ENCODE results near the gene AFAP1L1.

The AFAP1L1 gene

GRCh38 chr5:149271716-149272563 is at the start of gene AFAP1L1:
Gene AFAP1L1 (plus strand): TSS chr5:149271859. CDS start chr5:149271969, 110 bp downstream.
- DNase-seq, result peak; percentile 52

GRCh38 chr5:149223081-149223848 is 48.4 kb upstream of the AFAP1L1 start:
- DNase-seq, result peak; percentile 80

- no peak for DNase-seq
Observed at GRCh38 chr5:149224282-149224681, 47.4 kb upstream of the AFAP1L1 start.

GRCh38 chr5:149227168-149227826 is 44.4 kb upstream of the AFAP1L1 start:
- DNase-seq, result peak; percentile 35

DNA sequence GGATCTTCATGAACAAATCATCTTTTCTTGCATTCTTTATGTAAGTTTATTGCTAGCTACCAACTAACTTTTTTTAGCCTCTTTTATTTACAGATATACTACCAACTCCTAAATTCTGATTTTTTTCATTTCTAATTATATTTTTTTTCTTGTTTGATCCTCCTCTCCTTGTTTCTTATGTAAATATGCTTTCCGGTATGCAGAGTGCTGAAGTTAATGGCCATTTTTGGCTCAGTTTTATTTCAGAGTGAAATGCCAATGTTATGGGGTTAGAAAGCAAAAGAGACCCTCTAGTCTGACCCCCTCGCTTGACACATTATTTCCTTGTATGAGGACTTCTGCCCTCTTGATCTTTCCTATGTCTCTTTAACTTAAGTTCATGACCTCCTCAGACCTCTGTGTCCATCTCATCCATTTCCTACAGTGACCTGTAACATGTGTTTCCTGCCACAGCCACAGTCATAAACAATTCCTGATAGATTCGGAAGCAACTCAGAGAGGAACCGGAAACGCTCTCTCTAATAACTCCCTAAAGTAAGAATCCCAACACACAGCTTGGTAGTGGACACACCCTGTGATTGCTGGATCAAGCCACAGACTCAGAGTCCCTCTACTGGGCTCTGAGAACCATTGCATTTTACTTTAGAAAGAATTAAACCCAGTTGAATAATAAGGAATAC is 42.9 kb upstream of the AFAP1L1 start:
- peak; percentile 83 for DNase-seq

DNA sequence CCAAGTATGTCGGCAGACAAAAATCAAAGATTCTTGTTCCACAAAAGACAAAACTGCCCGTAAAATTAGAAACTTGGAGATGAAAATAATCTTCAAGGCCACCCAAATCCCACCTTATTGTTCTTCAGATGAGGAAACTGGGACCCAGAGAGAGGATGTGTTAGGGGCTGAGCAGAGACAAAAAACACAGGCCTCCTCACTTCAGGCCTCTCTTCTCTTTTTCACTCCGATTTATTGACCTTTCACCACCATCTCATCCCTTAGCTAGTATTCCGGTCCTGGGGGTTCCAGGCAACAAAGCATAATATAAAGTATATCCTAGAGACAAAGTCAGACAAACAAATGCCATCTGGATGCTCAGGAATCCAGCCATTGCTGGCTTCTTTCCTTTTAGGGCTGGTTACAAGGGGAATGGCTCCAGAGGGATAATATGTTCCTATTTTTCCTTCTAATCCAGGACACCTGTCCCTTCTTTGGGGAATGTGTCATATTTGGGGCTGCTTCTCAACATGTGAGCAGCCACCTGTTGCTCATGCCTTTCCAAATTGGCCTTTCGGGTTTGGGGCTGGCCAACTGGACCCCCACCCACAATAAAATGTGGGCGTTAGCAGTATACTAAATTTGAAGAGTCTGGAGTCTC is 42.2 kb upstream of the AFAP1L1 start:
- DNase-seq, result no peak

DNA sequence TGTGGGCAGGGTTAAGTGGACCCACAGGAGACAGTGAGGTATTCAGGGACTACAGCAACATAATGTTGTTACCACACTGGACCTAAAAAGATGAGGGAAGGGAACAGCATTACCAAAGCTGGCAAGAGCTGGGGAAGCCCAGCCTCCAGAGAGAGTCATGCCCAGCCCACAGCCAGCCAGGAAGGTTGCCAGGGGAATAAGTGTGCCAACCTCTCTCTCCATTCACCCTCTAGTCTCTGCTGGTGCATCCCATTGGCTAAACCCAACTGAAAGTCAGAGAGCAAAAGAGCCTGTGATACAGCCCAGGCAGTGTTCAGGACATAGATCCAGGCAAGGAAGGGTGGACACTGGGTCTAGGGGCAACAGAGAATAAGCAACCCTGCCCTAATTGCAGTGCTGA is 35.8 kb upstream of the AFAP1L1 start:
- DNase-seq, result no peak

DNA sequence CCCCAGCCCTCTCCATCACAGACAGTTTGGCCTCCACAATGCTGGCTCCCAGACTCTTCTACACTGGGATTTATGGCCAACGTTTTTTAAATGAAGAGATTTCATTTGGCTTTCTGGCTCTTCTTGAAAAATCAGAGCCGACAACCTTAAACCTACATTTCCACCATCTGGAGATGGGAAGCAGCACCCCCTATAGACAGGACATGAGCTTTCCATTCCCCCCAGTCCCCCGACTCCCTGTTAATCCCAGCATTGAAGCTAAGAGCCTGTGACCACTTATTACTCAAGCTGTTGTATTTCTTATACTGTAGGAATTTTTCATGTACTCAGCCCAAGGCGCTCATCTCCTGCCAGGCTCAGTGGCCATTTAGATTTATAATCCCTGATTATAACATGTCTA is 34.0 kb upstream of the AFAP1L1 start:
- no peak for DNase-seq

DNA sequence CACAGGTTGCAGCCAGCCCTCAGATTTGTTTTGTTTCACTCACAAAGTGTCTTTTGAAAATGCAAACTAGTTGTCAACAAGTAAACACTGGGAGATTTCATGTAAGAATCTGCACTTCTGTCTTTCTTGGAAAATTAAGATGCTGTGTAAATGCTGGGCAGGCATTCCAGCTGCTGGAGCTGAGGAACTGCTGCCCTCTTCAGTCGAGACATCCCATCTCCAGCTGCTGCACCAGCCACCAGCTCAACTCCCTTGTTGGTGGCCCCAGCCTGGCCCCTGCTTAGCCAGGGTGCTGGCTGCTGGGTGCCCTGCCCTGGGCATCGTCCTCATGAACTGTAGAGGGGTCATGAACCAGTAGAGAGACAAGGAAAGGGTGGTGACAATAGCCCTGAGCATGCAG is 33.1 kb upstream of the AFAP1L1 start:
- DNase-seq, result no peak

DNA sequence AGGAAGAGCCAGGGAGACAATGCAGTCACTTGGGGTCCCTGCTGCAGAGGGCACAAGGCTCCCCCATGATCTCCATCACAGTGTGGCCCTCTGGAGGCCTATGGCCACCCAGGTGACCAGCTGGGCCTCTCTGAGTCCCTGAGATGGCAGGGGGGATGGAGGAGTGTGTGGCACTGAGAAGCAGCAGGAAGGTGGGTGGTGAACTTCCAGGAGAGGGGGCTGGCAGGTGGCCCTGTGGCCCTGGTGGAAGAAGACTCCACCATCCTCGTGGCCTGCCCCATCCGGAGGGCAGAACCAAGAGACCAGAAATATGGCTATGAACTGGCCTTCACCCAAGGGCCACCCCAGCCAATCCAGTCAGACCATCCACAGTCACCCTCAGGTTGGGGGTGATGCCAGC is 31.7 kb upstream of the AFAP1L1 start:
- DNase-seq, result no peak

- peak; percentile 10 for DNase-seq
Observed at GRCh38 chr5:149240354-149240998, 31.2 kb upstream of the AFAP1L1 start.

GRCh38 chr5:149242339-149242738 is 29.3 kb upstream of the AFAP1L1 start:
- DNase-seq, result no peak

- DNase-seq, result no peak
Observed at GRCh38 chr5:149246906-149247305, 24.8 kb upstream of the AFAP1L1 start.

DNA sequence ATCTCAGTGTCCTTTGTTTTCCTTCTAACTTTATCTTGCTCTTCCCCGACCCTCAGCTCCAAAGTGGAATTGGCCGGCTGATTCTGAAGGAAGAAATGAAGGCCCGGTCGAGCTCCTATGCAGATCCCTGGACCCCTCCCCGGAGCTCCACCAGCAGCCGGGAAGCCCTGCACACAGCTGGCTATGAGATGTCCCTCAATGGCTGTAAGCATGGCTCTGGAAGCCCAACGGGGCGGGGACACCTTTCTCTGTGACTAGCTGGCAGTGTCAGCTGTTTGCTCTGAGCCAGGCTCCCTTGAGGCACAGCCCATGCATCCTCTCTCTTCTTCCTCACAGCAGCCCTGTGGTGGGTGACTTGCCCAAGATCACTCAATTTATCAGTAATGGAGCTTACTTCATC is 23.9 kb upstream of the AFAP1L1 start:
- no peak for DNase-seq

- DNase-seq, result no peak
Observed at GRCh38 chr5:149251546-149251945, 20.1 kb upstream of the AFAP1L1 start.

GRCh38 chr5:149254506-149254905 is 17.2 kb upstream of the AFAP1L1 start:
- DNase-seq, result no peak

GRCh38 chr5:149256451-149256850 is 15.2 kb upstream of the AFAP1L1 start:
- no peak for DNase-seq

DNA sequence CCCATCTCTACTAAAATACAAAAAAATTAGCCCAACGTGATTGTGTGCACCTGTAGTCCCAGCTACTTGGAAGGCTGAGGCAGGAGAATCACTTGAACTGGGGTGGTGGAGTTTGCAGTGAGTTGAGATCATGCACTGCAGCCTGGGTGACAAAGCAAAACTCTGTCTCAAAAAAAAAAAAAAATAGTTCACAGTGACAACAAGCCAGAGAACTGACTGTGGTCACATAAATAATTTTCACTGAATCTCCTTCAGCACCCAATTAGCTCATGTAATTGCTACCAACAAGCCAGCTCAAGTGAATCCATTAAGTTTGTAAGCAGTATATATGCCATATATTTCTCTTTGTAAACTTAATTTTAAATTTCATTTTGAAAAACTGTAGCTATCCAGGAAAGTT is 14.5 kb upstream of the AFAP1L1 start:
- no peak for DNase-seq

DNA sequence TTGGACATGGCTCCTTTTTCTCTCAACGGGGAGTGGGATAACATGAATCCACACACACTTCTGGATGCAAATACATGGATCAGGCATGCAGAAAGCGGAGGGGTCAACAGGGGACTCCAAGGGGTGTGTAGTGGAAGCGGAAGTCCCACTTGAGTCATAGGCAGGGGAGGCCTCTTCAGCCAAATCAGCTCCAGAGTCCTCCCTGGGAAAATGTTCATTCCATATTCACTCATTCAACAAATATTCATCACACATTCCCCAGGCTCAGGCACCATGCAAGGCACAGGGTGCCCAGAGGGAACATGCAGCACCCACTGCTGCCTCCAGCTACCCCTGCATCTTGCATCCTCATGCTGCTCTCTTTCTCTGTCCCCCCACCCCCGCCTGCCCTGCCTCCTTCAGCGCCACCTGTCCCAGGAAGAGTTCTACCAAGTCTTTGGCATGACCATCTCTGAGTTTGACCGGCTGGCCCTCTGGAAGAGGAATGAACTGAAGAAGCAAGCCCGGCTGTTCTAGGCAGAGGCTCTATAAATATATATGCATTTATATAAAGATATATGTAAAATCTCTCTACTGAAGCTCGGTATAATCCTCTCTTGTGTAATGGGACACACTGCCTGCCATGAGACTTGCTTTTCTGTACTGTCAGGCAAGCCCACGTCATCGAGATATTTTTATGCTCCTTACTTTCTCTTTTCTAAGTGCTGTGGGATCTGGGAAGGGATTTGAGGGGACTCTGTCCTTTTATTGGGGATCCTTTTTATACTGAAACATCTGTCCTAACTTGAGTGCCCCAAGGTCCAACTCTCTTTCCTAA is 13.6 kb upstream of the AFAP1L1 start:
- DNase-seq, result no peak

DNA sequence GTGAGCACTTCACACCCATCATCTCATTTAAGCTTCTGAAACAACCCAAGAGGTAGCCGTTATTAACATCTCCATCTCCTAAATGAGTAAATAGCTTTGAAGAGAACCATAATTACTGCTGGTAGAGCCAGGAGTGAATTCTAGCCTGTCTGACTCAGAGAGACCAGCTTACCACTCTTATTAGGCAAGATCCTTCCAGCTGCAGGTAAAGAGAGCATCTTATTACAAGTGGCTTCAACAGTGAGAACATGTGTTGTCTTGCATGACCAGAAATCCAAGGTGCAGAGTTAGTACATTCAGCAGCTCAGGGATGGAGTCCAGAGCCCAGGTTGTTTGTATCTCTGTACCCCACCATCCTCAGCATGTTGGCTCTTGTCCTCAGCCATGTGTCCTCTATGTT is 10.9 kb upstream of the AFAP1L1 start:
- no peak for DNase-seq

- peak; percentile 32 for DNase-seq
Observed at GRCh38 chr5:149261246-149261645, 10.4 kb upstream of the AFAP1L1 start.

Measured in suppressor macrophage treated with lipopolysaccharide for 4 hours (primary cell).